Astrocyte (in vitro differentiated cells and primary cell): Measurements from ENCODE around the gene HS6ST2.

Source experiments
- CTCF ChIP-seq: IDR thresholded peaks from 2 replicates; pipeline ENCODE4 v1.5.1; 2011; ENCODE audit warnings: low read depth, mild to moderate bottlenecking, inconsistent platforms, low read length, moderate library complexity; ENCODE audit not compliant: insufficient read depth
- EZH2 ChIP-seq: IDR thresholded peaks from 2 replicates; pipeline ENCODE4 v1.6.1; 2012; ENCODE audit warnings: mild to moderate bottlenecking, low read length, inconsistent platforms; ENCODE audit not compliant: insufficient read depth

GRCh38 chrX:132986556-132986955, 28.1 kb upstream of the HS6ST2 start:
- TF ChIP-seq CTCF = no peak
- no peak for TF ChIP-seq EZH2
